Panc1 (cell line): ENCODE results near the gene CSNK1E.

Experiments used
- POLR2AphosphoS5 ChIP-seq: IDR thresholded peaks from 2 replicates; pipeline ENCODE4 v1.6.1; 2012; ENCODE audit warnings: mild to moderate bottlenecking, low read depth, low read length, moderate library complexity
- SIN3A ChIP-seq: IDR thresholded peaks from 2 replicates; pipeline ENCODE4 v1.6.1; 2012; ENCODE audit warnings: low read depth, mild to moderate bottlenecking, low read length, moderate library complexity, borderline replicate concordance; ENCODE audit not compliant: insufficient read depth
- TCF7L2 ChIP-seq: IDR thresholded peaks from 2 replicates; pipeline ENCODE4 v1.6.1; 2011; ENCODE audit warnings: mild to moderate bottlenecking, low read depth, low read length, inconsistent platforms
- TF ChIP-seq, protein P1 (sequence below): fragments of 450-650 bp; IDR thresholded peaks from 2 replicates; pipeline ENCODE4 v1.5.1; 2017; ENCODE audit warnings: mild to moderate bottlenecking
- TF ChIP-seq, protein P2 (sequence below), 2 experiments: IDR thresholded peaks; 2 replicates each; pipeline ENCODE4 v1.6.1; 2011 to 2012; ENCODE audit warnings: low read depth in 2 of 2, control low read depth in 1 of 2, low read length in 1 of 2, mild to moderate bottlenecking in 1 of 2, moderate library complexity in 1 of 2; ENCODE audit not compliant: insufficient read depth in 1 of 2

DNA sequence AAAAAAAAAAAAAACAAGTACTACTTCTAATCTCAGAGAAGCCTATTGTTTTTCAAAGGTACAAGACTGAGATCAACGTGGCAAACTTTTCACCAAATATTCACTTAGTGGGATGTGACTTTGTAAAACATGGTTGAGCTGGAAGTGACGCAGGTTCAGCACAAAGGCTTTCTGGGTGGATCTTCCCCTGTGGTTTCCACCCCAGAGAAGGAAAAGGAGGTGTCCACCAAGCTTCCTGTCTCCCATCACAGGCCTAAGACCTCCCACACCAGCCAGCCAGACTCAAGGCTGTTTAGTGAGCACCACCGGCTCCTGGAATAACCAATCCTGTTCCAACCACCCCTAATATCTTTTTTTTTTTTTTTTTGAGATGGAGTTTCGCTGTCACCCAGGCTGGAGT, 50.1 kb downstream of the CSNK1E start:
- no peak for TF ChIP-seq POLR2AphosphoS5
- TF ChIP-seq, protein P1, sequence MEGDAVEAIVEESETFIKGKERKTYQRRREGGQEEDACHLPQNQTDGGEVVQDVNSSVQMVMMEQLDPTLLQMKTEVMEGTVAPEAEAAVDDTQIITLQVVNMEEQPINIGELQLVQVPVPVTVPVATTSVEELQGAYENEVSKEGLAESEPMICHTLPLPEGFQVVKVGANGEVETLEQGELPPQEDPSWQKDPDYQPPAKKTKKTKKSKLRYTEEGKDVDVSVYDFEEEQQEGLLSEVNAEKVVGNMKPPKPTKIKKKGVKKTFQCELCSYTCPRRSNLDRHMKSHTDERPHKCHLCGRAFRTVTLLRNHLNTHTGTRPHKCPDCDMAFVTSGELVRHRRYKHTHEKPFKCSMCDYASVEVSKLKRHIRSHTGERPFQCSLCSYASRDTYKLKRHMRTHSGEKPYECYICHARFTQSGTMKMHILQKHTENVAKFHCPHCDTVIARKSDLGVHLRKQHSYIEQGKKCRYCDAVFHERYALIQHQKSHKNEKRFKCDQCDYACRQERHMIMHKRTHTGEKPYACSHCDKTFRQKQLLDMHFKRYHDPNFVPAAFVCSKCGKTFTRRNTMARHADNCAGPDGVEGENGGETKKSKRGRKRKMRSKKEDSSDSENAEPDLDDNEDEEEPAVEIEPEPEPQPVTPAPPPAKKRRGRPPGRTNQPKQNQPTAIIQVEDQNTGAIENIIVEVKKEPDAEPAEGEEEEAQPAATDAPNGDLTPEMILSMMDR: no peak
- TF ChIP-seq, protein P2, sequence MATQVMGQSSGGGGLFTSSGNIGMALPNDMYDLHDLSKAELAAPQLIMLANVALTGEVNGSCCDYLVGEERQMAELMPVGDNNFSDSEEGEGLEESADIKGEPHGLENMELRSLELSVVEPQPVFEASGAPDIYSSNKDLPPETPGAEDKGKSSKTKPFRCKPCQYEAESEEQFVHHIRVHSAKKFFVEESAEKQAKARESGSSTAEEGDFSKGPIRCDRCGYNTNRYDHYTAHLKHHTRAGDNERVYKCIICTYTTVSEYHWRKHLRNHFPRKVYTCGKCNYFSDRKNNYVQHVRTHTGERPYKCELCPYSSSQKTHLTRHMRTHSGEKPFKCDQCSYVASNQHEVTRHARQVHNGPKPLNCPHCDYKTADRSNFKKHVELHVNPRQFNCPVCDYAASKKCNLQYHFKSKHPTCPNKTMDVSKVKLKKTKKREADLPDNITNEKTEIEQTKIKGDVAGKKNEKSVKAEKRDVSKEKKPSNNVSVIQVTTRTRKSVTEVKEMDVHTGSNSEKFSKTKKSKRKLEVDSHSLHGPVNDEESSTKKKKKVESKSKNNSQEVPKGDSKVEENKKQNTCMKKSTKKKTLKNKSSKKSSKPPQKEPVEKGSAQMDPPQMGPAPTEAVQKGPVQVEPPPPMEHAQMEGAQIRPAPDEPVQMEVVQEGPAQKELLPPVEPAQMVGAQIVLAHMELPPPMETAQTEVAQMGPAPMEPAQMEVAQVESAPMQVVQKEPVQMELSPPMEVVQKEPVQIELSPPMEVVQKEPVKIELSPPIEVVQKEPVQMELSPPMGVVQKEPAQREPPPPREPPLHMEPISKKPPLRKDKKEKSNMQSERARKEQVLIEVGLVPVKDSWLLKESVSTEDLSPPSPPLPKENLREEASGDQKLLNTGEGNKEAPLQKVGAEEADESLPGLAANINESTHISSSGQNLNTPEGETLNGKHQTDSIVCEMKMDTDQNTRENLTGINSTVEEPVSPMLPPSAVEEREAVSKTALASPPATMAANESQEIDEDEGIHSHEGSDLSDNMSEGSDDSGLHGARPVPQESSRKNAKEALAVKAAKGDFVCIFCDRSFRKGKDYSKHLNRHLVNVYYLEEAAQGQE (IDR thresholded peaks at IDR 0.05; ENCODE audit: insufficient read depth in 1 of 2, low read depth in 2 of 2, low read length in 1 of 2): no peak
- TF ChIP-seq SIN3A: no peak
- no peak for TF ChIP-seq TCF7L2
